ENCODE results near the gene CBX8. TPM values are rescaled to one million over a fixed set of nuclear protein-coding genes. Genes with fewer than 3 reads are reported as not detected.

Gene CBX8
- total and polyA plus RNA-seq, 2 of the 13 experiments (the other 11 are each of a cell fraction or from before 2014, with no cell fraction given): 0.34 to 12.6 TPM

DNA sequence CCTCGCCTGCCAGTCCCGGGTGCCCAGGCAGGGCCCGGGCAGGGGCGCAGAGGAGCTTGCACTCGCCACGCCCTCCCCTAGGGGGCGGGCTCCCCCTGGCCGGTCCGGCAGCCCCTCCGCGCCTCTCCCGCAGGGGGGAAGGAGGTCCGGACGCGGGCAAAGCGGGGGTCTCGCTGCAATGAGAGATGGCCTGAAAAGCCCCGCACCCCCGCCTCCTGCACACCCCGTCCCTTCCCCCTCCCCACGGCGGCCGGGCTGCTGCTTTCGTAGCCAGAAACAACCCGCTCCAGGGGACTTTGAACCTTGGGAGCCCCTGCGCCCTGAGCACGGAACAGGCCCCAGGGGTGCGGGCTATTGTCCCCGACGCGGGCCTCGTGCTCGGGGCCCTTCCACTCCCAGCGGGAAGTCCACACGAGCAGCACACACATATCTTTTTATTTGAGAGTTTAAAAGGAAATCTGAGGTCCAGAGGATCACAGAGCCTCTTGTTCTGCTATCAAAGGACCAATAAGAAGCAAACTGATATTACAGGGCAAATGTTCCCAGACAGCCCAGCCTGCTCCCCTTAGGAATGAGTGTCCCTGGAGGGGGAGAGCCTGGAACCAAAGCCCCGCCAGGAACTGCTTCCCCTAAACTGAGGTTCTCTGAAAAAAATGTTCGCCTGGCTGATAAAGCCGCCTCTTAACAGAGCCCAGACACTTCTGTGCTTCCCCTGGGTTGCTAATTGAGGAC is 48.2 kb upstream of the CBX8 start (continued):
- TF ChIP-seq, protein P1, sequence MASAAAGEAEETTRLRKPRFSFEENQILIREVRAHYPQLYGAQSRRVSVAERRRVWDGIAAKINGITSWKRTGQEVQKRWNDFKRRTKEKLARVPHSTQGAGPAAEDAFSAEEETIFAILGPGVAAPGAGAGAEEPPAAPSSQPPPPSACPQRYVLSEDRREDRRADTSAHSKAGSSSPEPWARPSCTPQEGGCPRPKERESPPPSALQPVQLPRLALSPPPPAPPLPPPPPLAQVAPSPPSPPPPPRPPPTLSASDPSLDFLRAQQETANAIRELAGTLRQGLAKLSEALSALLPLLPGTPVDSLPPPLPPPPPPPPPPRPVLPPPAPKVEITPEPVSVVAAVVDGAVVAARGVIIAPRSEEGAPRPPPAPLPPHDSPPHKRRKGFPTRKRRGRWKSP (CRISPR knock-in tag; IDR thresholded peaks at IDR 0.05): peak; percentile 72
- TF ChIP-seq, protein P2, sequence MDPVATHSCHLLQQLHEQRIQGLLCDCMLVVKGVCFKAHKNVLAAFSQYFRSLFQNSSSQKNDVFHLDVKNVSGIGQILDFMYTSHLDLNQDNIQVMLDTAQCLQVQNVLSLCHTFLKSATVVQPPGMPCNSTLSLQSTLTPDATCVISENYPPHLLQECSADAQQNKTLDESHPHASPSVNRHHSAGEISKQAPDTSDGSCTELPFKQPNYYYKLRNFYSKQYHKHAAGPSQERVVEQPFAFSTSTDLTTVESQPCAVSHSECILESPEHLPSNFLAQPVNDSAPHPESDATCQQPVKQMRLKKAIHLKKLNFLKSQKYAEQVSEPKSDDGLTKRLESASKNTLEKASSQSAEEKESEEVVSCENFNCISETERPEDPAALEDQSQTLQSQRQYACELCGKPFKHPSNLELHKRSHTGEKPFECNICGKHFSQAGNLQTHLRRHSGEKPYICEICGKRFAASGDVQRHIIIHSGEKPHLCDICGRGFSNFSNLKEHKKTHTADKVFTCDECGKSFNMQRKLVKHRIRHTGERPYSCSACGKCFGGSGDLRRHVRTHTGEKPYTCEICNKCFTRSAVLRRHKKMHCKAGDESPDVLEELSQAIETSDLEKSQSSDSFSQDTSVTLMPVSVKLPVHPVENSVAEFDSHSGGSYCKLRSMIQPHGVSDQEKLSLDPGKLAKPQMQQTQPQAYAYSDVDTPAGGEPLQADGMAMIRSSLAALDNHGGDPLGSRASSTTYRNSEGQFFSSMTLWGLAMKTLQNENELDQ (CRISPR knock-in tag; IDR thresholded peaks at IDR 0.05; ENCODE audit: borderline replicate concordance): no peak
- TF ChIP-seq SOX13 (IDR thresholded peaks at IDR 0.05): peak; percentile 79; the same call in 1 of the 2 replicates
- TF ChIP-seq SOX13 (CRISPR knock-in tag; conservative IDR thresholded peaks at IDR 0.05 in 1 of 2, IDR thresholded peaks at IDR 0.05 in 1 of 2): peak in 1 of 2 experiments; percentile 90; a peak in 2 of 4 replicates
- no peak for TF ChIP-seq ZNF567 (CRISPR knock-in tag; IDR thresholded peaks at IDR 0.05; ENCODE audit: borderline replicate concordance)
- TF ChIP-seq MZF1 (CRISPR knock-in tag; IDR thresholded peaks at IDR 0.05; ENCODE audit: borderline replicate concordance): no peak
- TF ChIP-seq SP5 (CRISPR knock-in tag; IDR thresholded peaks at IDR 0.05; ENCODE audit: borderline replicate concordance, low read depth): peak; percentile 24; the same call in 1 of the 2 replicates
- TF ChIP-seq, protein P3, sequence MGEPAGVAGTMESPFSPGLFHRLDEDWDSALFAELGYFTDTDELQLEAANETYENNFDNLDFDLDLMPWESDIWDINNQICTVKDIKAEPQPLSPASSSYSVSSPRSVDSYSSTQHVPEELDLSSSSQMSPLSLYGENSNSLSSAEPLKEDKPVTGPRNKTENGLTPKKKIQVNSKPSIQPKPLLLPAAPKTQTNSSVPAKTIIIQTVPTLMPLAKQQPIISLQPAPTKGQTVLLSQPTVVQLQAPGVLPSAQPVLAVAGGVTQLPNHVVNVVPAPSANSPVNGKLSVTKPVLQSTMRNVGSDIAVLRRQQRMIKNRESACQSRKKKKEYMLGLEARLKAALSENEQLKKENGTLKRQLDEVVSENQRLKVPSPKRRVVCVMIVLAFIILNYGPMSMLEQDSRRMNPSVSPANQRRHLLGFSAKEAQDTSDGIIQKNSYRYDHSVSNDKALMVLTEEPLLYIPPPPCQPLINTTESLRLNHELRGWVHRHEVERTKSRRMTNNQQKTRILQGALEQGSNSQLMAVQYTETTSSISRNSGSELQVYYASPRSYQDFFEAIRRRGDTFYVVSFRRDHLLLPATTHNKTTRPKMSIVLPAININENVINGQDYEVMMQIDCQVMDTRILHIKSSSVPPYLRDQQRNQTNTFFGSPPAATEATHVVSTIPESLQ (CRISPR knock-in tag; conservative IDR thresholded peaks at IDR 0.05): no peak
- TF ChIP-seq ZNF615 (CRISPR knock-in tag; IDR thresholded peaks at IDR 0.05; ENCODE audit: borderline replicate concordance): no peak
- TF ChIP-seq KLF13 (CRISPR knock-in tag; IDR thresholded peaks at IDR 0.05): no peak
- TF ChIP-seq, protein P4, sequence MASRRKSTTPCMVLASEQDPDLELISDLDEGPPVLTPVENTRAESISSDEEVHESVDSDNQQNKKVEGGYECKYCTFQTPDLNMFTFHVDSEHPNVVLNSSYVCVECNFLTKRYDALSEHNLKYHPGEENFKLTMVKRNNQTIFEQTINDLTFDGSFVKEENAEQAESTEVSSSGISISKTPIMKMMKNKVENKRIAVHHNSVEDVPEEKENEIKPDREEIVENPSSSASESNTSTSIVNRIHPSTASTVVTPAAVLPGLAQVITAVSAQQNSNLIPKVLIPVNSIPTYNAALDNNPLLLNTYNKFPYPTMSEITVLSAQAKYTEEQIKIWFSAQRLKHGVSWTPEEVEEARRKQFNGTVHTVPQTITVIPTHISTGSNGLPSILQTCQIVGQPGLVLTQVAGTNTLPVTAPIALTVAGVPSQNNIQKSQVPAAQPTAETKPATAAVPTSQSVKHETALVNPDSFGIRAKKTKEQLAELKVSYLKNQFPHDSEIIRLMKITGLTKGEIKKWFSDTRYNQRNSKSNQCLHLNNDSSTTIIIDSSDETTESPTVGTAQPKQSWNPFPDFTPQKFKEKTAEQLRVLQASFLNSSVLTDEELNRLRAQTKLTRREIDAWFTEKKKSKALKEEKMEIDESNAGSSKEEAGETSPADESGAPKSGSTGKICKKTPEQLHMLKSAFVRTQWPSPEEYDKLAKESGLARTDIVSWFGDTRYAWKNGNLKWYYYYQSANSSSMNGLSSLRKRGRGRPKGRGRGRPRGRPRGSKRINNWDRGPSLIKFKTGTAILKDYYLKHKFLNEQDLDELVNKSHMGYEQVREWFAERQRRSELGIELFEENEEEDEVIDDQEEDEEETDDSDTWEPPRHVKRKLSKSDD (CRISPR knock-in tag; IDR thresholded peaks at IDR 0.05; ENCODE audit: low read depth): peak; percentile 45; the same call in 1 of the 2 replicates
- TF ChIP-seq NRL (CRISPR knock-in tag; IDR thresholded peaks at IDR 0.05; ENCODE audit: borderline replicate concordance): no peak; the same call in 1 of the 2 replicates
- TF ChIP-seq FOXO1 (CRISPR knock-in tag; IDR thresholded peaks at IDR 0.05): peak; percentile 74
- no peak; the same call in 1 of the 2 replicates for TF ChIP-seq NR2F2 (IDR thresholded peaks at IDR 0.05; ENCODE audit: borderline replicate concordance, low read depth)
- TF ChIP-seq, protein P5, sequence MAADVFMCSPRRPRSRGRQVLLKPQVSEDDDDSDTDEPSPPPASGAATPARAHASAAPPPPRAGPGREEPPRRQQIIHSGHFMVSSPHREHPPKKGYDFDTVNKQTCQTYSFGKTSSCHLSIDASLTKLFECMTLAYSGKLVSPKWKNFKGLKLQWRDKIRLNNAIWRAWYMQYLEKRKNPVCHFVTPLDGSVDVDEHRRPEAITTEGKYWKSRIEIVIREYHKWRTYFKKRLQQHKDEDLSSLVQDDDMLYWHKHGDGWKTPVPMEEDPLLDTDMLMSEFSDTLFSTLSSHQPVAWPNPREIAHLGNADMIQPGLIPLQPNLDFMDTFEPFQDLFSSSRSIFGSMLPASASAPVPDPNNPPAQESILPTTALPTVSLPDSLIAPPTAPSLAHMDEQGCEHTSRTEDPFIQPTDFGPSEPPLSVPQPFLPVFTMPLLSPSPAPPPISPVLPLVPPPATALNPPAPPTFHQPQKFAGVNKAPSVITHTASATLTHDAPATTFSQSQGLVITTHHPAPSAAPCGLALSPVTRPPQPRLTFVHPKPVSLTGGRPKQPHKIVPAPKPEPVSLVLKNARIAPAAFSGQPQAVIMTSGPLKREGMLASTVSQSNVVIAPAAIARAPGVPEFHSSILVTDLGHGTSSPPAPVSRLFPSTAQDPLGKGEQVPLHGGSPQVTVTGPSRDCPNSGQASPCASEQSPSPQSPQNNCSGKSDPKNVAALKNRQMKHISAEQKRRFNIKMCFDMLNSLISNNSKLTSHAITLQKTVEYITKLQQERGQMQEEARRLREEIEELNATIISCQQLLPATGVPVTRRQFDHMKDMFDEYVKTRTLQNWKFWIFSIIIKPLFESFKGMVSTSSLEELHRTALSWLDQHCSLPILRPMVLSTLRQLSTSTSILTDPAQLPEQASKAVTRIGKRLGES (CRISPR knock-in tag; IDR thresholded peaks at IDR 0.05; ENCODE audit: borderline replicate concordance): peak; percentile 71; the same call in 1 of the 2 replicates
- no peak for TF ChIP-seq TCF12 (IDR thresholded peaks at IDR 0.05)
- TF ChIP-seq TCF12 (CRISPR knock-in tag; IDR thresholded peaks at IDR 0.05): 0 out of 2 replicates have a peak, but pooled peaks have one; percentile 54

Data from HepG2 (cell line).